IPS-NIHi7 (cell line): ENCODE data around the gene ROR1.

Experiments used
- DNase-seq: peaks from one replicate; pipeline ENCODE4 v3.0.0; 2012; ENCODE audit warnings: mixed read lengths; ENCODE audit errors: extremely low spot score

ROR1 gene

GRCh38 chr1:63882048-63882704, 108.4 kb downstream of the ROR1 start:
- no peak for DNase-seq

- no peak for DNase-seq
These were observed 109.8 kb downstream of the ROR1 start for GRCh38 chr1:63883494-63884235.

GRCh38 chr1:63884486-63884885, 110.7 kb downstream of the ROR1 start:
- DNase-seq = no peak

GRCh38 chr1:63885899-63886298, 112.1 kb downstream of the ROR1 start:
- DNase-seq = no peak

- no peak for DNase-seq
These were observed 112.5 kb downstream of the ROR1 start for GRCh38 chr1:63886340-63886739.

GRCh38 chr1:63887809-63888208, 114.0 kb downstream of the ROR1 start:
- no peak for DNase-seq

GRCh38 chr1:63888984-63889383, 115.2 kb downstream of the ROR1 start:
- no peak for DNase-seq

- DNase-seq = no peak
These were observed 116.7 kb downstream of the ROR1 start for GRCh38 chr1:63890468-63890867.

- no peak for DNase-seq
These were observed 117.4 kb downstream of the ROR1 start for GRCh38 chr1:63891060-63891690.

GRCh38 chr1:63892632-63893395, 119.0 kb downstream of the ROR1 start:
- no peak for DNase-seq

- no peak for DNase-seq
These were observed 120.2 kb downstream of the ROR1 start for GRCh38 chr1:63893976-63894375.

GRCh38 chr1:63894627-63895265, 120.9 kb downstream of the ROR1 start:
- no peak for DNase-seq

GRCh38 chr1:63896755-63897154, 122.9 kb downstream of the ROR1 start:
- DNase-seq = no peak

- no peak for DNase-seq
These were observed 124.8 kb downstream of the ROR1 start for GRCh38 chr1:63898428-63899196.

- no peak for DNase-seq
These were observed 127.3 kb downstream of the ROR1 start for GRCh38 chr1:63901094-63901493.

- no peak for DNase-seq
These were observed 129.2 kb downstream of the ROR1 start for GRCh38 chr1:63902844-63903589.

GRCh38 chr1:63903947-63904610, 130.3 kb downstream of the ROR1 start:
- no peak for DNase-seq

- DNase-seq = no peak
These were observed 131.0 kb downstream of the ROR1 start for GRCh38 chr1:63904826-63905225.

GRCh38 chr1:63906047-63906704, 132.4 kb downstream of the ROR1 start:
- DNase-seq = no peak
